GM18909 (cell line): ENCODE measurements around the gene UBE2E2.

Experiments
- ATAC-seq: cut with Tn5 transposase; IDR thresholded peaks from one replicate; pipeline ENCODE4 v1.9.1; 2021; ENCODE audit warnings: mild to moderate bottlenecking; ENCODE audit not compliant: unreplicated experiment, poor library complexity

Gene UBE2E2

DNA sequence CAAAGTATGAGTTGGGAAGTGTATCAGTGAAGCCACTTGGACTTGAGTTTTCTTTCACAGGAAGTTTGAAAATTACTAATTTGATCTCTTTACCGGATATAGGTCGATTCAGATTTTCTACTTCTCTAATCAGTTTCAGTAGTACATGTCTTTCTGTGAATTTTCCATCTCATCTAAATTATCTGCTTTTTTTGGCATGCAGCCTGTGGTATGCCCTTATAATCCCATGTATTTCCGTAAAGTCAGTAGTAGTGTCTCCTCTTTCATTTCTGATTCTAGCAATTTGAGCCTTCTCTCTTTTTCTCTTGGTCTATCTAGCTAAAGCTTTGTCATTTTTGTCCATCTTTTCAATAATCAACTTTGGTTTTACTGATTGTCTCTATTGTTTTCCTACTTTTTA is 434.2 kb downstream of the UBE2E2 start:
- no peak for ATAC-seq

GRCh38 chr3:23640471-23641146 is 437.5 kb downstream of the UBE2E2 start:
- ATAC-seq: no peak
